GM19438 (cell line): ENCODE data around the gene EIF1B.

Experiments used
- ATAC-seq: cut with Tn5 transposase; IDR thresholded peaks from one replicate; pipeline ENCODE4 v1.9.1; 2021; ENCODE audit warnings: low read depth; ENCODE audit not compliant: unreplicated experiment

The EIF1B gene

DNA sequence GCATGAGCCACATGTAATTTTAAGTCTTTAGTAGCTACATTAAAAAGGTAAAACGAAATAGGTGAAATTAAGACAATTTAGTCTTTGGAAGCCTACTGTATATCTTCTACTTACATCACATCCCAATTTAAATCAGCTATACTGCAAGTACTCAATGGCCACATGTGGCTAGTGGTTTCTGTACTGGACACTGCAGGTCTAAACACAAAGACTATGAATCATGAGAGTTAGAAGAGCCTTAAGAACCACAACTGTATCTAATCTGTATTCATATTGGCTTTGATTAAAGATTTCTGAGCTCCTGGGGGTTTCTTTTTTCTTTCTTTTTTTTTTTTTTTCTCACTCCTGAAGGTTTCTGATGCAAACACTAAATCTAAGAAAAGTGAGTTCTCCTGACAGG, 2.3 kb upstream of the EIF1B start:
- ATAC-seq = no peak

DNA sequence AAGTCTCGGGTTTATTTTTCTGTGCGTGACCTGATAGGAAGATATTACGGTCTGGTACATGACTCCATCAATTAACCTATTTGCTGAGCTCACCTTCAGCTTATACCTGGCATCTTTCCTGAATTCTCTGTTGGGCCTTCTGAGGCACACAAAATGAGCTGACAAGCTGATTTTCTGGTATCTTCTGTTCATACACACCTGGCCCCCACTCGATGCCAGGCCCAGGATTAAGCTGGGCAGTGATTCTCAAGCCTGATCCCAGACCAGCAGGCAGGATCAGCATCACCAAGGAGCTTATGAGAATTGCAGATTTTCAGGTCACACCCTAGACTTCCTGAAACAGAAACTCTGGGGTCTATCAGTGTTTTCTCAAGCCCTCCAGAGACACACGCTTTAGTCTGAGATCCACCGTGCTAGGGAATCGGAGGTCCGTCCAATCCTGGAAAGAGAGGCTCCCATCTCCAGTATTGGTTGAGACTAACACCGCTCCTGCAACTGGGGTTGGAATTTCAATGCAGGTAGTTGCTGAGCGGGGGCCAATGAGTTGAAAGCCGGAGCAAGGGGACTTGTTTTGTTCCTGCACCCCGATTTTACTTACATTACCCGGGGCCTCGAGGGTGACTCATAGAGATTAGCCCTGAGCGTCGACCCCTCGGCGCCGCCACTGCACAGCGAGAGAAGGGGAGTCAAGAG, 636 bp upstream of the EIF1B start:
- ATAC-seq = peak; percentile 24

DNA sequence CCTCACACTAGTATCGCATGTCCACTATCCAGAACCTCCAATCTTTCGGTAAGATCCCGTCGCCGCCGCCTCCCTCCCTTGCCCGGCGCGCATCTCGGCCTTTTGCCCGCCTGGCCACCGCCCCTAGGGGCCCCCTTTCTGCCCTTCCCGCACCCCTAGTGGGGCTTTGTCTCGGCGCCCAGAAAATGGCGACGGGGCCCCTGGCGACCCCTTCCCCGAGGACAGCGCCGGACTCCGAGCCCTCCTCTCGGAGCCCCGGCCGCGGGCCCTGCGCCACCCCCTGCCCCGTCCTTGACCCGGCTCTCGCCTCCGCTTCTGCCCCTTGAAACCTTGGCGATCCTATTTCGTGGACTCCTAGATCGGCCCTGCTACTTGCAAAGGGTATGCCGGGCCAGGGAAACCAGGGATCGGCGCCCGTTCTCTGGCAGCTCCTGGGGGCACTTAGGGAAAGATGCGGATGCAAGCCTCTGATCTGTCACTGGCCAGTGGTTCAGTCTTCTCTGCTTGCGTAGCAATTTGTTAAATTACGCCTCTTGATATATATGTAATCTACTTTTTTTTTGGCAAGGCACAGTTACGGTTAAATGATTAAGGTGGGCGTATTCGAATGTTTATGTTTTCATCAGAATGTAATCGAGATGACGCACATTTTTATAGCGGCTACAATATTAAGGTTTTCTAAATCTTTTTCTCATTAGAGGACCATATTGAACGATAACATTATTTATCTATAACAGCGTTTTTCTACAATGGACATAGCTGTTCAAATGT, 603 bp downstream of the EIF1B start:
- ATAC-seq = peak; percentile 34

DNA sequence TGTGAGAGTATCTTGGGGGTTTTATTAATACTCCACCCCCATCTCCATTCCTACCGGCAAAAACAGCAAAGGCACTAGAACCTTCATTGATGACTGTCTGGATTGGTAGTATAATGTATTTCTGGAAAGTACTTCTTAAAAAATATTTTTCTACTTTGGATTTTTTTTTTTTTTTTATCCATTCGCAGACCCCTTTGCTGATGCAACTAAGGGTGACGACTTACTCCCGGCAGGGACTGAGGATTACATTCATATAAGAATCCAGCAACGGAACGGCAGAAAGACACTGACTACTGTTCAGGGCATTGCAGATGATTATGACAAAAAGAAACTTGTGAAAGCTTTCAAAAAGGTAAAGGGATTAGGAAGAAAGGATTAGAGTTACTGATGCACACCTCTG, 1.2 kb downstream of the EIF1B start:
- ATAC-seq = no peak

DNA sequence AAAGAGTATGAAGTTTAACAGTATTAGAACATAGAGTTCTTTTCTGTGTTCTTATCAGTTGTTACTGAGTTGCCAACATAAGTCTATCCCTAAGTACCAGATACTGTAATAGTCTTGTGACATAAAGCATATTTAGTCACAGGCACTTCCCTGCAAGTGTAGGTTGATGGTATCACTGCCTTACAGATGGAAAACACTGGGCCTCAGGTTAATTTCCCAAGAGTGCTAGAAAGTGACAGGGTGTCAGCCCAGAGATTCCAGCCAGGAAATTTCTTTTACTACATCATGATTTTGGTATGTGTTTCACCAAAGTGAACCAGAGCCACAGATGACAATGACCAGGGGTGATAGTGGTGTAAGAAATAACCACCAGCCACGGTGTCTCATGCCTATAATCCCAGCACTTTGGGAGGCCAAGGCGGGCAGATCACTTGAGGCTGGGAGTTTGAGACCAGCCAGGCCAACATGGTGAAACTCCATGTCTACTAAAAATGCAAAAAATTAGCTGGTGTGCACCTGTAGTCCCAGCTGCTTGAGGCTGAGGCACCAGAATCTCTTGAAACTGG, 3.2 kb downstream of the EIF1B start:
- ATAC-seq = no peak

GRCh38 chr3:40313975-40314860, 4.7 kb downstream of the EIF1B start:
- no peak for ATAC-seq

- peak; percentile 65 for ATAC-seq
These were observed 7.8 kb downstream of the EIF1B start for GRCh38 chr3:40317061-40317855.

DNA sequence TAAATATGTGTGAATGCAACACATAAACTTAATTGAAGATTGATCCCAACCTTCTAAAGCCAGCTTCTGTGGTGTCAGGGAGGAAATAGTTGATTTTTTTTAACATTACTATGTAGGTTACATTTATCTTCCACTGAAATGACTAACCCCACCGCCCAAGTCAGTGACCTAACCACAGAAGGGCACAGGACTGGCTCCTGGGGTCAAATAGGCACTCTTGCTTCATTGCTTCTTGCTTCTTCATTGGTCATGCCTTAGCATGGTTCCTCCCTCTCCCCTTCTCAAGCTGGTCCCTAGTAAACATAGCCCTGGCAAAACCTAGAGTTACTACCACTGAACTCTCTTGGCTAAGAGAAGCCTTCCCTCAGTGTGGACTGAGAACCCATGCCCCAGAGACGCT, 12.3 kb downstream of the EIF1B start:
- ATAC-seq = no peak

DNA sequence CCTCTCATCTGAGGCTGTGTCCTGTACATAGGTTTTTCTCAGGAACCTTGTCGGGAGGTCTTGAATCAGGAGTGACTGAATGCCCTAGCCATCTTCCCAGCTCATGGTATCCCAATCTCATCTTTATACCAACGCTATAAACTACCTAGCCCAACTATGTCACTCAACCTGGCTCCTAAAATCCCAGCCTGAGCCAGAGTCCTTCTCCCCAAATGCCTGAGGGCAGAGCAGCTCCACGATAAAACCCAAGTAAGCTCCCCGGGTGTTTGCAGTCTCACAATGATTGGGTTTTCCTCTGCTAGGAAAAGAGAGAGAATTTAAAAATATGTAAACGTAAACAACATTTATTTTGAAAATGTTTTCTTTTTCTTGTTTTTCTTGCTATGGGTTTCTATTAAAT, 14.4 kb downstream of the EIF1B start:
- ATAC-seq = no peak

DNA sequence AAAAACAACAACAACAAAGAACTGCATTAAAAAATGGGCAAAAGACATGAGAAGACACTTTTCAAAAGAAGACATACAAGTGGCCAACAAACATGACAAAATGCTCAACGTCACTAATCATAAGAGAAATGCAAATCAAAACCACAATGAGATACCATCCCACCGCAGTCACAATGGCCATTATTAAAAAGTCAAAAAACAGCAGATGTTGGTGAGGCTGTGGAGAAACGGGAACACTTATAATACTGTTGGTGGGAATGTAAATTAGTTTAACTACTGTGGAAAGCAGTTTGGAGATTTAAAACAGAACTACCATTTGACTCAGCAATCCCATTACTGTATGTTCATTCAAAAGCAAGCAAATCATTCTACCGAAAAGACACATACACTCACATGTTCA, 15.1 kb downstream of the EIF1B start:
- ATAC-seq = no peak

DNA sequence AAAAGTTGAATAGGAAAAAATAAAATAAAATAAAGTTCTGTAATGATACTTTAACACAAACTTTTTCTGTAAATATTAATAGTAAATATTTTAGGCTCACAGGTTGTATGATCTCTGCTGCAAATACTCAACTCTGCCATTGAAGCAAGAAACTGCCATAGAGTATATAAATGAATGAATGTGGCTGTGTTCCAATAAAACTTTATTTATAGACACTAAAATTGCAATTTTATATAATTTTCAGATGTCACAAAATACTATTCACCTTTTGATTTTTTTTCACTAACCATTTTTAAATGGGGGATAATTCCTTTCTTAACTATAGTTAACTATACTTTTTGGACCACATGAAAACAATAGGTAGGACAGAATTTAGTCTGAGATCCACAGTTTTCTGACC, 16.0 kb downstream of the EIF1B start:
- no peak for ATAC-seq

- ATAC-seq = no peak
These were observed 18.9 kb downstream of the EIF1B start for GRCh38 chr3:40328374-40328773.

DNA sequence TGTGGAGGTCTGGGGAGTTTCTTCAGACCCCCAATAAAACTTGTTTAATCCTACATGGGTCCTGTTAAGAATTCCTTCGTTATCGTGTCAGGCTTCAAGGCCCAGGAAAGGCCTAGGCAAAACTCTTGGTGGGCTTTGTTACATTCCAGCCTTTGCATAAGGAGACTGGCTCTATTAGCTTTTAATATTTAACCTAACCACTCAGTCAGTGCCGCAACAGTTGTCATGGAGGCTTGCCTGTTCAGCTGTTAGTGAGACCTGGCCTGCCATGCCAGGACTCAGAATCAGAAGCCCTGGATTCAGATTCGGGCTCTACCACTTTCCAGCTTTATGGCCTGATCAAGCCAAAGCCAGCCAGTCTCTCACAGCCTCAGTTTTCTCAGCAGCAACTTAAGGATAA, 19.6 kb downstream of the EIF1B start:
- ATAC-seq = no peak

DNA sequence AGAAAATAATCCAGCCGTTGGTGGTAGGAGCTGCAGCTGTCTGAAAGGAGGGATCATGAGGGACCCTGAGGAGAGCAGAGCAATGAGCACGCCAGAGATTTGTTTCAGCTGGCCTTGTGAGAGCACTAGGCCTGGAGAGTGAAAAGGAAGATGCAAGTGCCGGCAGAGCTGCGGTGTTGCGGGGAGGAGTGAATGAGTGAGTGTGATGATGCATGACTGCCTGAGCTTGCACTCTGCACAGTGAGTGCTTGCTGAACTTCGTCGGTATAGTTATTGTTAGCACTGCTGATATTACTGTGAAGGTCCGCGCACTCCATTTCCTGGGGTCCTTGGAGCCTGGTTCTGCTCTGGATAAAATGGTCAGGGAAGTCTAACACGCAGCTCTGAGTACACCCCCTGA, 23.2 kb downstream of the EIF1B start:
- no peak for ATAC-seq

DNA sequence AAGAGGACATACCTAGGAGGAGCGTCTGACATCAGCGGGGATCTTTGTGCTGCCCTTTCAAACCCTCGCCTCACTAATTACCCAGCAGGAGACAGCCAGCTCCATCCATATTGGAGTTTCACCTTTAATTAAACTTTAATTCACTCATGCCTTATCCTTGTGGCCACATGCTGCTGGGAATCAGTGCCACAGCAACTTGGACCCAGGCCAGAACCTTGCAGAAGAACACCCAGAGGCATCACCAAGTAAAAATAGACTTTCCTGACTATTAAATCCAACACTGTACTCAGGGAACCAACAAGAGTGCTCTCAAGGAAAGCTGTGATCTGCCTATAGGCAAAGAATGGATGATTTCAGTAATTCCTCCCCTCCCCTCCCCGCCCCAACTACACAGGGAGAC, 23.9 kb downstream of the EIF1B start:
- no peak for ATAC-seq

DNA sequence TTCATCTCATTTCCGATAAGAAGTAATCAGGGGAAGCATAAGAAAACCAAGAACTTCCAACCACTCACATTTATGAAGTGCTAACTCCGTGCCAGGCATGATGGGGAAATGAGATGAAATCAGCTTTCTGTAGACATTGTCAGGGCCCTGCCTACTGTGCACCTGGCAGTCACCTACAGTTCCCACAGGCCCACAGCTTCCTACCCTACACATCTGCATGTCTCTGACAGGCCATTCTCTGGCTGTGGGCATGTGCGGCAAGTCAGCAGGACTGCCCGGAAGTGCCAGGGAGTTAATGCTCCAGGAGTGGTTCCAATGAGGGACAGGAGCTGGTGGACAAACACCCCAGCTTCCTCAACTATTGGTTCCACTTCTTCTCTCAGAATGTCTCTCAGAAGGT, 24.3 kb downstream of the EIF1B start:
- ATAC-seq = no peak

DNA sequence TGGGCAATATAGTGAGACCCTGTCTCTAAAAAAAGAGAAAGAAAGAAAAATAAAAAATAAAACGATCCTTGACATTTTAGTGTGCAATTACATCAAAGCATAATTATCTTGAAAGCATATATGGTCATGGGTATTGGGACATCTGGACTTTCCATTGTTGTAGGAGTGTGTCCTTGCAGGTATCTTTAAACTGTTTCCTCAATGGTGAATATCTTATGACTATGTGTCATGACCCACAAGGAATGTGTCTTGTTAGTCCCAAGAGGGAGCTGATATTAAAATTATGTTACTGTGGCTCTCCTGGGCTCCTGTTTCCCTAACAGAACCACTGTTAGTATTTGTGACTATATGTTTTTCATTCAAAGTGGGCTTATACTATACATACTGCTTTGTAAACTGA, 26.6 kb downstream of the EIF1B start:
- ATAC-seq = no peak

- no peak for ATAC-seq
These were observed 27.1 kb downstream of the EIF1B start for GRCh38 chr3:40336511-40337135.

GRCh38 chr3:40337136-40338108, 27.9 kb downstream of the EIF1B start:
- ATAC-seq = no peak
